DOHH2 (cell line): ENCODE measurements around the gene IL12RB2.

Experiments
- H3F3A ChIP-seq: fragments of 200-600 bp; sonication (generic), shearing (Covaris generic); 2 replicates; pipeline ENCODE4 v1.6.0; 2016; ENCODE audit warnings: antibody characterized with exemption, mild to moderate bottlenecking; ENCODE audit not compliant: control insufficient read depth, insufficient read depth
- H3K27ac ChIP-seq: fragments of 200-600 bp; sonication (generic); 2 replicates; pipeline ENCODE4 v1.5.1; 2014; ENCODE audit warnings: low read depth, mild to moderate bottlenecking, low read length, moderate library complexity
- H3K27me3 ChIP-seq: fragments of 200-600 bp; sonication (generic); 2 replicates; pipeline ENCODE4 v1.6.1; 2014; ENCODE audit warnings: mild to moderate bottlenecking, low read length, mixed read lengths; ENCODE audit not compliant: control insufficient read depth
- H3K36me3 ChIP-seq: fragments of 200-600 bp; sonication (generic); 2 replicates; pipeline ENCODE4 v1.6.1; 2014; ENCODE audit warnings: mild to moderate bottlenecking, low read length, moderate library complexity, mixed read lengths; ENCODE audit not compliant: control insufficient read depth
- H3K4me1 ChIP-seq: fragments of 200-600 bp; sonication (generic); 2 replicates; pipeline ENCODE4 v1.6.1; 2014; ENCODE audit warnings: mild to moderate bottlenecking, low read length, mixed read lengths; ENCODE audit not compliant: control insufficient read depth
- H3K4me2 ChIP-seq: fragments of 200-600 bp; sonication (generic); 2 replicates; pipeline ENCODE4 v1.6.0; 2014; ENCODE audit warnings: mild to moderate bottlenecking, low read length, moderate library complexity
- H3K4me3 ChIP-seq: fragments of 200-600 bp; sonication (generic); 2 replicates; pipeline ENCODE4 v1.5.1; 2014; ENCODE audit warnings: mild to moderate bottlenecking, low read length, mixed read lengths
- H3K79me2 ChIP-seq: fragments of 200-600 bp; sonication (generic); 2 replicates; pipeline ENCODE4 v1.6.1; 2014; ENCODE audit warnings: mild to moderate bottlenecking, low read length, mixed read lengths; ENCODE audit not compliant: control insufficient read depth
- H3K9me2 ChIP-seq: fragments of 200-600 bp; sonication (generic); replicated peaks from 2 replicates; pipeline ENCODE4 v1.6.1; 2014; ENCODE audit warnings: mild to moderate bottlenecking, low read length, mixed read lengths; ENCODE audit not compliant: control insufficient read depth
- H3K9me3 ChIP-seq: fragments of 200-600 bp; sonication (generic); 2 replicates; pipeline ENCODE4 v1.6.1; 2014; ENCODE audit warnings: antibody characterized with exemption, low read length, mixed read lengths; ENCODE audit not compliant: control insufficient read depth, insufficient read depth
- H4K20me1 ChIP-seq: fragments of 200-600 bp; sonication (generic); 2 replicates; pipeline ENCODE4 v1.6.0; 2014; ENCODE audit warnings: low read depth, mild to moderate bottlenecking, antibody characterized with exemption, low read length, moderate library complexity; ENCODE audit not compliant: control insufficient read depth, insufficient read depth
- EZH2phosphoT487 ChIP-seq: fragments of 200-600 bp; sonication (generic); IDR thresholded peaks from 2 replicates; pipeline ENCODE4 v1.6.1; 2017; ENCODE audit warnings: borderline replicate concordance, mild to moderate bottlenecking, antibody characterized with exemption, low read length, moderate library complexity, mixed read lengths
- TF ChIP-seq, protein P1 (sequence below): fragments of 200-600 bp; sonication (generic); IDR thresholded peaks from one replicate; pipeline ENCODE4 v1.5.1; 2014; ENCODE audit warnings: antibody characterized with exemption, mild to moderate bottlenecking, low read depth, low read length; ENCODE audit not compliant: poor library complexity, severe bottlenecking

IL12RB2 gene

GRCh38 chr1:67372898-67373297 is 65.2 kb downstream of the IL12RB2 start:
- no peaks in the 10 kb centered on the region for H3K36me3 ChIP-seq

DNA sequence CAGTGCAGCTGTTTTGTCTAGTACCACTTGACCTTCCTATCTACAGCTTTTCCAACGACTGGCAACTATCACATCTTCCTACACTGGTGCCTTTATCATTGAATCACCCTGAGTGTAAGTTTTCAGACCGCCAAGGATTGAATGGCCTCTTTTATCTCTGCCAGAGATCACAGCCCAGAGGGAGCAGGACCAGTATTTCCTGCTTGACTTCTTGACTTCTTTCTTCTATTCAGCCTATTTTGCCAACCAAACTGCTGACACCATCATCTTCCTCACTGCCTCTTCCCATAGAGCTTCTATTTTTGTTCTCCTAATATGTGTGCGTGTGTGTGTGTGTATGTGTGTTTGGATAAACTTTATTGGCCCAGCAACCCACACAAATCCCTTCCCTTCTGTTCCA is 68.7 kb downstream of the IL12RB2 start:
- no peaks in the 10 kb centered on the region for H3F3A ChIP-seq
- no peaks in the 10 kb centered on the region for H3K9me3 ChIP-seq
- no peak overlapping the region for H3K4me2 ChIP-seq
- H3K4me1 ChIP-seq = no peaks in the 10 kb centered on the region
- H3K27ac ChIP-seq = no peak overlapping the region
- no peak overlapping the region for H3K4me3 ChIP-seq
- TF ChIP-seq, protein P1, sequence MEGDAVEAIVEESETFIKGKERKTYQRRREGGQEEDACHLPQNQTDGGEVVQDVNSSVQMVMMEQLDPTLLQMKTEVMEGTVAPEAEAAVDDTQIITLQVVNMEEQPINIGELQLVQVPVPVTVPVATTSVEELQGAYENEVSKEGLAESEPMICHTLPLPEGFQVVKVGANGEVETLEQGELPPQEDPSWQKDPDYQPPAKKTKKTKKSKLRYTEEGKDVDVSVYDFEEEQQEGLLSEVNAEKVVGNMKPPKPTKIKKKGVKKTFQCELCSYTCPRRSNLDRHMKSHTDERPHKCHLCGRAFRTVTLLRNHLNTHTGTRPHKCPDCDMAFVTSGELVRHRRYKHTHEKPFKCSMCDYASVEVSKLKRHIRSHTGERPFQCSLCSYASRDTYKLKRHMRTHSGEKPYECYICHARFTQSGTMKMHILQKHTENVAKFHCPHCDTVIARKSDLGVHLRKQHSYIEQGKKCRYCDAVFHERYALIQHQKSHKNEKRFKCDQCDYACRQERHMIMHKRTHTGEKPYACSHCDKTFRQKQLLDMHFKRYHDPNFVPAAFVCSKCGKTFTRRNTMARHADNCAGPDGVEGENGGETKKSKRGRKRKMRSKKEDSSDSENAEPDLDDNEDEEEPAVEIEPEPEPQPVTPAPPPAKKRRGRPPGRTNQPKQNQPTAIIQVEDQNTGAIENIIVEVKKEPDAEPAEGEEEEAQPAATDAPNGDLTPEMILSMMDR = no peak
- no peak for TF ChIP-seq EZH2phosphoT487
- no peaks in the 10 kb centered on the region for H3K36me3 ChIP-seq
- no peaks in the 10 kb centered on the region for H3K27me3 ChIP-seq
- no peaks in the 10 kb centered on the region for H4K20me1 ChIP-seq
- H3K9me2 ChIP-seq = no peaks in the 10 kb centered on the region
- H3K79me2 ChIP-seq = no peaks in the 10 kb centered on the region

More at GRCh38 chr1:67372898-67373297, 65.2 kb downstream of the IL12RB2 start:
- Histone ChIP-seq H3K9me2 (no peaks in the 10 kb centered on the region), H3K4me1 (no peaks in the 10 kb centered on the region), H3F3A (no peaks in the 10 kb centered on the region), H4K20me1 (no peaks in the 10 kb centered on the region), H3K27ac (no peak overlapping the region), H3K9me3 (no peaks in the 10 kb centered on the region), H3K79me2 (no peaks in the 10 kb centered on the region), H3K4me3 (no peak overlapping the region), H3K4me2 (no peak overlapping the region), H3K27me3 (no peaks in the 10 kb centered on the region)
- TF ChIP-seq, protein P1 = no peak
- no peak for TF ChIP-seq EZH2phosphoT487

GRCh38 chr1:67377253-67377652 is 69.6 kb downstream of the IL12RB2 start:
- Histone ChIP-seq H3K4me2 (no peak overlapping the region), H3K4me1 (no peaks in the 10 kb centered on the region), H3K9me3 (no peaks in the 10 kb centered on the region), H3F3A (no peaks in the 10 kb centered on the region), H3K27me3 (no peaks in the 10 kb centered on the region), H3K4me3 (no peak overlapping the region), H3K36me3 (no peaks in the 10 kb centered on the region), H3K27ac (no peak overlapping the region), H3K9me2 (no peaks in the 10 kb centered on the region), H3K79me2 (no peaks in the 10 kb centered on the region), H4K20me1 (no peaks in the 10 kb centered on the region)
- TF ChIP-seq EZH2phosphoT487 = no peak
- TF ChIP-seq, protein P1 = no peak

- H3K4me1 ChIP-seq = no peaks in the 10 kb centered on the region
- no peaks in the 10 kb centered on the region for H4K20me1 ChIP-seq
- H3K4me3 ChIP-seq = no peak overlapping the region
- no peaks in the 10 kb centered on the region for H3K79me2 ChIP-seq
- no peaks in the 10 kb centered on the region for H3K27me3 ChIP-seq
- H3K9me3 ChIP-seq = peaks cover 23% of the 10 kb centered on the region; the same call in 1 of the 2 replicates
- H3K36me3 ChIP-seq = no peaks in the 10 kb centered on the region
- no peaks in the 10 kb centered on the region for H3F3A ChIP-seq
- TF ChIP-seq, protein P1 = no peak
- TF ChIP-seq EZH2phosphoT487 = no peak
- no peak overlapping the region for H3K27ac ChIP-seq
- H3K4me2 ChIP-seq = no peak overlapping the region
- no peaks in the 10 kb centered on the region for H3K9me2 ChIP-seq
Measured at GRCh38 chr1:67381154-67381553, 73.5 kb downstream of the IL12RB2 start.
